ENCODE results near the gene COL4A6.

COL4A6 gene

DNA sequence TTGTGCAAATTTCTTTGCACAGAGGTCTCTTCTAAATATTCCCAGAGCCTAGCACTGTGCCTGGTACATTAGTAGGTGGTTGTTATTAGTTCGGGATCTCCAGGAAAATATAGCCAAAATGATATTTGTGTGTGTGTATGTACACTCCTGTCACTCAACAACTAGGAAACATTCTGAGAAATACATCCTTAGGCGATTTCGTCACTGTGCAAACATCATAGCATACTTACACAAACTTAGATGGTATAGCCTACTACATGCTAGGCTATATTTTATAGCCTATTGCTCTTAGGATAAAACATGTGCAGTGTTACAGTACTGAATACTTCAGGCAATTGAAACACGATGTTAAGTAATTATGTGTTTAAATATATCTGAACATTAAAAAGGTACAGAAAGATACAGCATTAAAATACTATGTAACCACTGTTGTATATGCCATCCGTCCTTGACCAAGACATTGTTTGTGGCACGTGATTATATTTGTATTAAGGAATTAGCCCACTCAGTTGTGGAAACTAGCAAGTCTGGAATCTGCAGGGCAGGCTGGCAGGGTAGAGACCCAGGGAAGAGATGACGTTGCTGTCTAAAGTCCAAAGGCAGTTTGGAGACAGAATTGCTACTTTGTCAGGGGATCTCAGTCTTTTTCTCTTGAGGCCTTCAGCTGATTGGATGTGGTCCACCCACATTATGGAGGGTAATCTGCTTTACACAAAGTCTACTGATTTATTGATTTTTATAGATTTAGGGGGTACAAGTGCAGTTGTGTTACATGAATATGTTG is 106.9 kb downstream of the COL4A6 start:
- no peak for DNase-seq

DNA sequence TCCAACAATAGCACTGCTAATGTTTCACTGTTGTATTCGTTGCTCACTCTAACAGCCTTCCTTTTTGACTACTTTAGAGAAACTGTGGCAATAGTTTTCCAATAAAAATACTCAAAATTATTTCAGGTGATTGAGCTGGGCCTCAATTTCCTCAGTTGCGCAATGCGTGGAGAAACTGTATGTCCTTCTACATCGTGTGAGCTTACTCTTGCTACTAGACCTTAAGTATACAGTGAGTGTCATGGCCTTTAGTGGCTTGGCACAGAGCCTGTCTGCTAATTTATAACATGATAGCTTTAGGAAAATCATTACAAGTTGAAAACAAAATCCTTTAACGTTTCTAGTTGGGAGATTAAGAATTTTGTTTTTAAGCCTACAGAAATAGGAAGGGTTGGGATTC is 114.5 kb downstream of the COL4A6 start:
- DNase-seq: no peak

DNA sequence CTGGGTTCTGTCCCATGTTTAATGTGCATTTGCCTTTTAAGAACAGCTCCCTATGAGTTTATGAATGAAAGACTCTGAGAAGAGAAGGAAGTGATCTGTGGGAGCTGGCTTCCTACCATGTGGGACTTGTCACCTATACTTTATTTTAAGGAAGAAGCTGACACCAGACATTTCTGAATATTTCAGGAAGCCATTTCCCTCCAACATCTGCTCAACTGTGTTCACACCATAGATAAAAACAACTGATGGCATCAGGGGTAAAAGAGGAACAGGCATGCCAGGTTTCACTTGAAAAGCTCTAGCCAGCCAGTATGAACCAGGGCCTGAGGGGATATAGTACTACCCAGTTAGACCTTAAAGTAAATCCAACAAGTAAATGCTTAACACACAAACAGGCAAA is 116.0 kb downstream of the COL4A6 start:
- no peak for DNase-seq

DNA sequence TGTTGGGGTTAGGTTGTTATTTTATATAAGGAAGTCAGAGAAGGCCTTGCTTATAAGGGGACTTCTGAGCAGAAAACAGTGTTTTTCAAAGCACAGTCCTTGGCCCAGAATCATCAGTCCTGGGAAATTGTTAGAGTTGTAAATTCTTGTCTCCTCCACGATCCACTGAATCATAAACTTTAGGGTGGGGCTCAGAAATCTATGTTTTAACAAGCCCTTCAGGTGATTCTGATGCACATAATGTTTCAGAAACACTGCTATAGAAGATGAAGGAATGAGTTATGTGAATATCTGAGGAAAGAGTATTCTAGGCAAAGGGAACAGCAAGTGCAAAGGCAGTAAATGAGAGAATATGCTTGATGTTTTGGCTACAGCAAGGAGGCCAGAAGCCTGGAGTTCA is 121.8 kb downstream of the COL4A6 start:
- DNase-seq: no peak

DNA sequence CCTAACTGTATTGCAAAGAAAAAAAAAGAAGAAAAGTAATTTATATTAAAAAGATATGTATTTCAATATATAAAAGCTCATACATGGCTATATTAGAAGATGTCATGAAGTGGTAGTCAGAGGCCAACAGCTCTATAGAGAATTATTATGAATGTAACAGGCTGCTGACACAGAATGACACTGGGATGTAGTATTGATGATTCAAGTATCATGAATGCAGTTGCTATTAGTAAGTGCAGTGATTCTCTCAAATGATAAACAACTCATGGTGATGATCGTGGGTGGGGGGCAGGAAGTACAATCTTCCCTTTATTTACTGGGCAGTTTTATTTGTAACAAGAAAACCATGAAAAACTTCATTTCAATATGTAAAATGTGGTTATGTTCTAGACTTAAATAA is 124.6 kb downstream of the COL4A6 start:
- DNase-seq: no peak

DNA sequence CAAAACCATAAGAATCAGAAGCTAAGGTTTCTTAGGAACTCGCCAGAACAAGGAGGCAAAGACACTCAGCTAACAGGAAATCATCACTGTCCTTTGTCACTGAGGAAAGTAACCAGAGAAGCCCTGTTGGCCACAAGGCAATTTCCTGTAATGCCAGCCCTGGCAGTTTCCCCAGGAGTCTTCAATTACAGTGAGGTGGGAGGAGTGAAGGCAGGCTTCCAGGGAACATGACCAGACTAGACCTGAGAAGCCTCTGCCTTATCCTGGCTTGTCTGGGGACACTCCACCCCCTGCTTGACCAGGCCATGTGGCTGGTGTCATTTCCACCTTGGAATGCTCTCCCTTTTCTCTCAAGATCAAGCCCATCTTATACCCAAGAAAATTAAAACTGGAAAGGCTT is 125.3 kb downstream of the COL4A6 start:
- no peak for DNase-seq

DNA sequence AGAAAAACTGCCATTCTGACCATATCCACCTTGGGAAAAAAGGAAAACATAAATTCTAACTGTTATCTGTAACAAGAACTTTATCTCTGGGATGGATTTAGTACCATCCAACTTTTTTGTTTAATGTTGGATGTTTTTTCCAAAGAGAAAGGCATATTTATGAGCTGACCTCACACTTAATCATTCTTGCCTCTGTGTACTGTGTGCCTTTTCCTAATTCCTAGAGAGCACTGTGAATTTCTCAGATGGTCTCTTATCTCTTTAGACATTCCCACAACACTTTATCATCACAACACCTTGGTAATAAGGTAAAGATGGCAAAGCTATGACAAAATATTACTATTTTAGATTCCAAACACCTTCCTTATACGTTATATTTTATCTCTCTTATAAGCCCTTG is 126.2 kb downstream of the COL4A6 start:
- no peak for DNase-seq

DNA sequence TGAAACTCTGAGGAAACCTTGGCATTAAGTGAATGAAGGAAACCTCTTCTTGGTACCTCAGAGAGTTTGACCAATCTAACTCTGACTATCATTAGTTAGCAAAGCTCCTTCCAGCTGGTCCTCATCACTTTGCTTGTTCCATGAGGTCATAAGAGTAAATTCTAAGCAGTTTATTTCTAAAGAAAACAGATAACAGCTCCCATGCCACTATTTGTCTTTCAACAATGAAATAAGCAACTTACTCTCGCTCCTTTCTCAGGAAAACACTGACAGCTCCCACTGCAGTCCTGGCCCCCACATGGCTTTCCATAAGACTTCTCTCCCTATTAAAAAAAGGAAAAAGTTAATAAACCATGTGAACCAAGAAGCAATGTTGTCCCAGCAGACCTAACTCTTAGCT is 127.7 kb downstream of the COL4A6 start:
- no peak for DNase-seq

DNA sequence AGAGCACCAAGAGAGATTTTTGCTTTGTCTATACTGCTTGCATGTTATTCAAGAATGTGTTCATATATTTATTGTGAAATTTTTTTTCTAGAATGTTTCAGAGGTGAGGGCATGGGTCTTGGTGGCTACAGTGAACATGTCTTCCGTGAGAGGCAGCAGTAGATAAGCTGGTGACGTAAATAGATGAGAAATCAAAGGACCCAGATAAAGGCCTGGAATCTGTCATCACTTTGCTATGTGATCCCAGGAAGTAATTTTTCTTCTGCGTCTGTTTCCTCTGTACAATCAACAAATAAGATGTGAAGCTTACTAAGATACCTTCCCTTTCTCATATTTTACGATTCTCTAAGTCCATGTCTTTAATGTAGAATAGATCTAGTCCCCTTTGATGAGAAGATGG is 129.1 kb downstream of the COL4A6 start:
- DNase-seq: no peak

DNA sequence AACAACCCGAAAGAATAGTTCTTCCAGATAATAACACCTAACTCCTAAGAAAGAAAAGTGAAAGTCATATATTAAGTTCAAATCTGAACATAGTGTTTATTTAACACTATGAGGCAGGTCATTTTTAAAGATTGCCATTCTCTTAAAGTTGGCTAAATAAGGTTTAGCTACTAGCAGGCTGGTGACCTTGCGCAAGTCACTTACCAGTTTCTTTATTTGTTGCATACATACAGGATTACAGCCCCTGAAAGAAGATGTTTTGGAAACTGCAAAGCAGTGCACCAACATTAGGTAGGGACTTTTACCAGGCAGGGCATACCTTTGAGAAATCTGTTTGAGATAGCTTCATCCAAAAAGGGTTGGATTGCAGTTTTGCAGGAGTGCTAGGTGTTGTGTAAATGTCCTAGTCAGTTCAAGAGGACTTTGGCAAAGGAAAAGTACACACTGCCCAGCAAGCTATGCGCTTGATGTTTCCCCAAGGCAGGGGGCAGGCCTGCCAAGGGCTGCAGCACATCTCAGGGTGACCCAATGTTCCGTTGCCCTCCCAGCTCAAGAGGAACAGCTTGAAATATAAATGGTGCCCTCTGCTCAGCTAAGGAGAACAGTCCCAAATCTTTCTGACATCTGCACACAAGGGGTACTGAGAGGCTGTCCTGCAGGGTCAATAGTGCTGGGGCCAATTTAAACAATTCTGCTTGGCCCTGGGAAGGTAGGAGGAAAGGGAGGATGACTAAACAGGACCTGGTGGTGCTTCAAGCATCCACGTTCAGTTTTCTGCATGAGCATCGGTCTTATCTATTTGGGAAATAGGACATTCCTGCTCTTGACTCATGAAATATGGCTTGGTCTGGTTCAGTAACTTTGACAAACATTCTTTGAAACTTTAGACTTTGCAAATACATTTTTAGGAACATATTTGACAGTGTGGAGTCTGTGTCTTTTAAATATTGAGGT is 130.8 kb downstream of the COL4A6 start:
- DNase-seq: no peak

DNA sequence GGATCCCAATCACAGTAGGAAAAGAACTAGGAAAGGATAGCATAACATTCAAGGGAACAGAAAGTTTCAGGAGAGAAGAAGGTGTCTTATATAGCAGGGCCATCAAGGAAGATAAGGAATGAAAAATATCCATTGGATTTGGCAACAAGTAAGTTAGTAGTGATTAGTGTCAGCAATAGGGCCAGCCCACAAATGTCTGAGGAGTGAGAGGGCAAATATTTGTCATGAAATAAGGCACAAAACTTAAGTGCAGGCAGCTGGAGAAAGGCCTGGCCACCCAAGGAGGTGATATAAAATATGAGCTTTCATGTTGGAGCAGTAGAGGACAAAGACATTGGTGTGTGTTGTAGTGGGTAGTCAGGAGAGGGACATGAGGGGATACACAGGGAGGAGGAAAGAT is 132.1 kb downstream of the COL4A6 start:
- no peak for DNase-seq

DNA sequence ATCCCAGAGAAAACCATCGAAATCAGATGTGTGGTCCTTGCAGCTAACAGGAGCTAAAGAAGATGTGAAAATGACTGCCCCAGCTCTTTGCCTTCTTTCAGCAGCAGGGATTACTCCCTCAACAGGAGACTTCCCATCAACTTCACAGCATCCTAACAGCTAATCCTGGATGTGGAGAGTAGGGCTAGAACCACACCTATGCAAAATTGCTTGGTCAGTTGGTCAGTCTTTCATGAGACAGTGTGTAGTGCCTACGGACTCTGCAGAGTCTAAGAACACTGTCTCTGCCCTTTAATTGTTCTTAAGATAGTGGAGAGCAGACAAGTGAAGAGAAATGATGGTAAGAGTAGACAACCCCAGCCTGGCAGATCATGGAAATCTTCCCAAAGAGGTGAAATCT is 133.5 kb downstream of the COL4A6 start:
- DNase-seq: no peak

DNA sequence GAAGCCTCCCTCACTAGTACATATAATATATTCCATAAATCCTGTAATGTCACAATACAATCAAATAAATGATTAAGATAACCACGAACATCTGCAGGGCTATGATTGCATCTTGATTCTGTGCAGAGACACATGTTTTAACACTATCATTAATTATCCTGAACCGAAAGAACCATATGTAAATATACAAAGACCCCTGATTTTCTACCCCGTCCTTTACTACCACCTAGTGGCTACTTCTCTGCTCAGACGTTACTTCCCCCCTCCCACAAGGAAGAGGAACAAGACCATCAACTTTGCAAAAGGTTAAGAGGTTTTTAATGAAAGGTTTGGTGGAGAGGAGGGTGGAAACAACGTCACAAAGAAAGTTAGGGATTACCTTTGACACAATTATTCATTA is 134.0 kb downstream of the COL4A6 start:
- no peak for DNase-seq

DNA sequence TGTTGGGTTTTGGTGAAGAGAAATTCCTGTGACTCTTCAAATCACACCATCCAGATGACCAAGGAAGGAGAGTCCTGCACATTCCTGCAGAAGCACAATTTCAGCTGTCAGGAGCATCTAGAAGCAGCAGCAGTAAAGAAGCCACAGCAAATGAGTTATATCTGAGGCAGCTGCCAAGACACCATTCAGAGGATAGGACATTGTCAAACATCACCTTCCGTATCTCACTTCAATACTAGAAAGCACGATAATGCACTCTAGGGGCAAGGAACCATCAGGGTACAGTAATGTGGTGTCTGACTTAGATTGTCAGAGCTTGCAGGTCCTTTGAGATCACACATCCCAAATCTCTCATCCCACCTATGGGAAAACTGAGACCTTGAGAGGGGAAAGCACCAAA is 134.5 kb downstream of the COL4A6 start:
- DNase-seq: no peak

DNA sequence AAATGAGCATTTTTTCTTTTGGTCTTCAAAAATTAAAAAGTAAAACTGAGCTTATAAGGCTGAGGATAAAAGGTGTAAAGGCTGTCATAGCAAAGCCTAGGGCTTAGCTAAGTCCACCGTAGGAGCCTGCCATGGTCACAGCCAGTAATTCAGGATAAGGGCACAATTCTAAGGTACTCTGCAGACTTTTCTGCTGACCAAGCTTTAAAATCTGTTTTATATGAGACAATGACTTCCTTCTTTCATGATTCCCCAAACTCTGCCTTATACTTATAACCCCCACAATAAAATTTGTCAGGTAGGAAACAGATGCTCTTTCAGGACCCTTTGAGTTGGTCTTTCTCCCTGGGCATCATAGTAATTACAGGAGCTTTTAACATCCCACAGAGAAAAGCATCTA is 138.5 kb downstream of the COL4A6 start:
- no peak for DNase-seq

DNA sequence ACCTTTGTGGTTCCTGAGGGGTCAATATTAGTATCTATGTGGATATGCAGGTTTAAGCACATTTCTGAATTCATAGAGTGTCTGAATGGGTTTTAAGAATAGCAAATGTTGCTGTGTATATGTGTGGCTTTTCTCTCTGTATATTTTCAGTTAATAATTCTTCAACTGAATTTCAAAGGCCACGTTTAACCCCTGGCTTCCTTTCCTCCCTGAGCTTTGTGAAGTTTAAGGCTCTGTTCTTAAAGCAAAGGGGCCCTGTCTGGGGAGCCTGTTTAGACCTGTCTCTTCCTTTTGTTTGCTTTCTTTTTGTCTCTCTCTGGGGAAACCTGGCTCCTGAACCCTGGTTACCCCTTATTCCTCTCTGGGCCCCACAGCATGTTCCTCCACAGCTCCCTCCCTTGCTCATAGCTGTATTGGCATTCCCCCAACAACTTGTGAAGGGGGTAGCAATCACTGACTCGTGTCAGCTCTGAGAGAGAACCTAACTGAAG is 139.1 kb downstream of the COL4A6 start:
- no peak for DNase-seq

DNA sequence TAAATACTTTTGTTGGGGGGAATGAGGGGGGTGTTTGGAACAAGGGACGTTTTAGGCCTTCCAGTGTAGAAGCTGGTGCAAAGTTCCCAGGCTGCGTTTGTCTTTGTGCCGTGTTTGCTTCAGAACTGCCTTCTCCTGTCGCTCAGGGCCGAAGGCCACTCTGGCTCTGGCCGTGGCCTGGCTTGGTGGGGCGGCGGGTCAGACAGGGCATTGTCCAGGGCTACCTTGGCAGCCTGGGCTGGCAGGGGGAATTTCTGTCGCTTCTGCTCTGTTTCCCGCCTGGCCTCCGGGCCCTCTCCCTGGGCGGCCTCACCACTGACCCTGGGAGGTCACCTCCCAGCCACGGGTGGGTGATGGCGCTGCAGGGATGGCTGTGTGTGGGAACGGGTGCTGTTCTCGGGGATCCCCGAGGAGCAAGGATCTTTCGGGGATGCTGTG is 140.0 kb downstream of the COL4A6 start:
- no peak for DNase-seq

DNA sequence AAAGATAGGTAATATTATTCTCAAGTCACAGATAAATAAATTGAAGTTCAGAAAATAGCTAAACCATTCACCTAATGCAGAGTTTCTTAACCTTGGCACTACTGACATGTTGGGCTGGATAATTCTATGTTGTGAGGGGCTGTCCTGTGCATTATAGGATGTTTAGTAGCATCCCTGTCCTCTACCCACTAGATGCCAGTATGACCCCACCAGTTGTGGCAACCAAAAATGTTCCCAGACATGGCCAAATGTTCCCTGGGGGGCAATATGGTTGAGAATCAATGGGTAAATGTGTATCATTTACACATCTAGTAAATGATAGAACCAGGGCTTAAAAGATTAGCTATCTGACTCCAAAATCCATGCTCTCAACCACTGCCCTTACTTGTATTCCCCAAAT is 140.9 kb downstream of the COL4A6 start:
- no peak for DNase-seq

DNA sequence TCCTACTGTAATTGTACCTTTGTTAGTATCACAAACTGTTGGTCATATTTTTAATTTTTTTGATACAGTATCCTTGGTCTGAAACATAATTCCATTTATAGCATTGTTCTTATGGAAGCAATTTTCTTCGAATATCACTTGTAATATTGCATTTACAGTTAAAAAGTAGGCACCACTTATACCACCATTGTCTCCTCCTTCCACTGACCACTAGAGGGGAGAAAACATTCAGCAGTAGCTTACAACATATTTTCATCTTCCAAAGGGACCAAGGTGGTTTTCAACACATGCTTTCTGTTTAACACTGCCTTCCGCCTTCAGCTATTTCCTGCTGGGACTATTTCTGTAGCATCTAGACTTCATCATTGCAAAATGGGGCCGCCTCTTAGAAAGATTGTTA is 146.2 kb downstream of the COL4A6 start:
- no peak for DNase-seq

DNA sequence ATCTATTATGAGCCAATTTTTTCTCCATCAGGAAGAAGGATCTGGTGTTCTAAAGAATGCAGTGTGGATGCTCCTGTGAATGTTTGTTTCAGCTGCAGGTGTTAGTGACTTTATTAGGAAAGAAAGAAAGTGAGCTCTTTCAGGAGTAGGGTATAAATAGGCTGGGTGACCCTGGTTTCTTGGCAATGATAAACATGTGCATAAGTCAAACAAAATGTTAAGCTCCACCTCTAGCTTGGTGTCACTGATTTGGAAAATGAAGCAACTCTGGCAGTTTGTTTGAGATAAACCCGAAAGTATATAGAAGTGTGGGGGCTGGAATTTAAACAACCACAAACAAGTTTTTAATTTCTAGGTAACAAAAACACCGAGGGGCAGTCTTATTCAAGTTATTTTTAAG is 152.3 kb downstream of the COL4A6 start:
- no peak for DNase-seq

DNA sequence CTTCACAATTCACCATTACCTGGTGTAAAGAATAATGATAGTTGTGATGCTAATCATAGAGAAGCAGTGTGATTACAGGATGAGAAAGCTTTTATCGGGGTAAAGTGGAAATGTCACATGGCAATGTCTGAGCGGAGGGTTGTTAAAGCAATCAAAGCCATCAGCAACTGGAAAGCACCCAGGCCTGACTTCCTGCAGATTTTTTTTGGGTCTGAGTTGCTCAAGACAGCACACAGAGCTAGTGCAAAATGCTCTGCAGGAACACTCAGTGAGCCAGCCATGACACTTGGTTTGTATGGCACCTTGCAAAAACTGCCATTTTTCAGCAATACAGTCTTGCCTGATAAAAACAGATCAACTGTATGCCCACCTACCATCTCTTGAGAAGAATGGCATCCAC is 152.9 kb downstream of the COL4A6 start:
- no peak for DNase-seq

DNA sequence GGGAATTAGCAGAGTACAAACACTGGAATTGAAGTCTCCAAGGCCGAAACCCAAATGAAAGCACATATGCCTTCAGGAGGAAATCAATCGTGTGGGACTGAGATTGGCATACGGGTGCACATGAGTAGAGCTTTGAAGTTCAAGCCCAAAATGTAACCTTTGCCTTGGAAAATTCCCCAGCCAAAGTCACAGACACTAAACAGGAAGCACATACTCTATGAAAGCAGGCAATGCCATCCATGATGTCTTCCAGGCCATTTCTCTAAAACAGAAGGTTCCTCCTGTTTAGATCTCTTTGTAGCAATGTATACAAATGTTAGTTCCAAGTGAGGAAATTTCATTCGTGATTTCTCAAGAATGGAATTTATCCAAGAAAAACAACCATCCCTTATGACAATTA is 162.5 kb downstream of the COL4A6 start:
- DNase-seq: no peak

DNA sequence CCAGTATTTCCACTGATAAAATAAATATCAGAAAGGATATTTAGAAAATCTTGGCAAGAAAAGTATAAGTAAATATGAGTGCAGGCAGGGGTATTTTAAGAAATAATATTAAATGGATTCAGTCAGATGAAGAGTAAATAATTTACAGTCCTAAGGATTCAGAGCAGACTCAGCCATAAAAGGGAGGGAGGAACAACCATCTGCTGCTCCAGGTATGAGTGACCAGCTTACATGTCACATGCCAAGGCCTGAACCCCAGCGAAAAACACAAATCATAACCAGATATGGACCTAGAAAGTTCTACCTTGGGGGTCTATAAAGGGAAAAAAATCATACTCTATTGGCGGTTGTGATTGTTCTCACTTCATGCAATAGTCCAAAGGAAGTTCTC is 166.8 kb downstream of the COL4A6 start:
- DNase-seq: no peak
